Mucosa of gallbladder (tissue), 1 donor: ENCODE measurements around the gene ARMH2. TPM values are rescaled to one million over a fixed set of nuclear protein-coding genes. Genes with fewer than 3 reads are reported as not detected.

Source experiments
- DNase-seq: peaks from one replicate; pipeline ENCODE4 v3.0.0-alpha.2; 2020; ENCODE audit warnings: low spot score
- total RNA-seq: library from RNA; stranded (reverse); gene quantifications from one replicate; pipeline ENCODE4 v1.2.1, GENCODE V29; 2021
- donor health status: DM: no; HTN: no; CAD: no.

The ARMH2 gene
- not detected for total RNA-seq

DNA sequence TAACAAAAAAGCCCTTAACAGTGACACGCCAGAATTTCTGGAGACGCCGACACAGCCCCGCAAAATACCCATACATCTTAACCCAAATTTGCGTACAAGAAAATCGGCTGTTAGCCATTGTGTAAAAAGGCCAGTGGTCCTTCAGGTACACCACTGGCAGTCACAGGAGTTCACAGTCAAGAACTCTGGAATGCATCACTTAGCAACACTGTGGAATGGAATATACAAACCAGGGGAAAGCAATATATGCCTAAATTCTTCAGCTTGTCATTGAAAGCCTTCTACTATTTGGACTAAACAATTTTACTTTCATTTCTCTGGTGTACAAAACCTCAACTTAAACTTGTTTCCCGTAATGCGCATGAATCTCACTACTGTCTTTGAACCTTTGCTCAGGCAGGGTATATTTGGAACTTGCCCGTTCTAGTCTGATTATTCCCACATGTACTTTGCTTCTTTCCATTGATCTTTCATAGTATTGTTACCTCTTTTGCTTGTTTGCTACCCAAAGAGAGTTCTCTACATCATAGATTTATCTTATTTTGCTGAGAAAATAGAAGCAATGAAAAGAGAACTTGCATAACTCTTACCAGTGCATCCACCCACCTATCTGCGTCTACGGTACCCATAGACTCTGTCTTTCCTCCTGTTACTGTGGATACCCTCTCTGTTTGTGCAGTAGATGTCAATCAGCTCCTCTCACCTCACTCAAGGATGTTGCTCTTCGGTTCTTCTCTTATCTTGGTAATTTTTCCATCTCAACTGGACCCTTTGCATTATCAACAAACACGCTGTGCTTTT is at the start of gene ARMH2:
Gene ARMH2, minus strand, starts transcription at position 178 of the 801 bp plus-strand sequence. Its CDS starts 60 bp downstream, at position 118.
- no peak for DNase-seq

DNA sequence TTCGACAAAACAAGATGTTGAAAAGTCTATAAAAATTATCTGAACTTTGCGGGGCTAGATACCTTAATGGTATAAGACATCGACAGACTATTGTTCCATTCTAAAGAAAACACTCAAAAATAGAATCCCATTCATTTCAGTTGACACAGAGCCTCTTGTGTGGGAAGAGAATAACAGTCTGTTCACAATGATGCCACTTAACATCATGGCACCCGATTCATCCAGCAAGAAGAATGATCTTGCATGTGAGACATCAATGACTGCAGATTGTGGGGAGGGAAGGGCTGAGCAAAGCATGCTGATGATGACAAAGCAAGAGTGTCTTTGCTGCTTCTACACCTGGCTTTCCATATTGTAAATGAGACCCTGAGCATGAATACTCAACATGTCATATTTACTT is 49.7 kb upstream of the ARMH2 start:
- no peak for DNase-seq

- DNase-seq = no peak
These were observed 48.7 kb upstream of the ARMH2 start for GRCh38 chr6:24847402-24847801.

DNA sequence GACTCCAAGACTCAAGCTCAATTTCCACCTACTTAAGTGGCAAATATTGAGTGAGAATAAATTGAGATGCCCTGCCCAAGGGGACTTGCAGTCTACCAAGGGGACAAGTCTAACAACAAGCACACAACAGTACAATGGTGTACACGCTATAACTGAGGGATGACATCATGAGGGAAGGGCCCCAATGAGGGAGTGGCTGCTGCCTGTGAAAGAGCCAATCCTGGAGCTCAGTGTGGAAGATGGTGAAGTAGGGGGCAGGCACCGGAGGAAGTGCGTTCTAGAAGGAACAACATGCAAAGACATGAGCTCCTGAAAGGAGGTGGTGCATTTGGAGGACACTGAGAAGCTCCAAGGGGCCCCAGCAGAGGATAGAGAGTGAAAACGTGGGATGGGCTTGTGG is 46.9 kb upstream of the ARMH2 start:
- DNase-seq = no peak

GRCh38 chr6:24844903-24845302 is 46.2 kb upstream of the ARMH2 start:
- DNase-seq = no peak

GRCh38 chr6:24844061-24844460 is 45.3 kb upstream of the ARMH2 start:
- no peak for DNase-seq

GRCh38 chr6:24840187-24840586 is 41.5 kb upstream of the ARMH2 start:
- DNase-seq = no peak

DNA sequence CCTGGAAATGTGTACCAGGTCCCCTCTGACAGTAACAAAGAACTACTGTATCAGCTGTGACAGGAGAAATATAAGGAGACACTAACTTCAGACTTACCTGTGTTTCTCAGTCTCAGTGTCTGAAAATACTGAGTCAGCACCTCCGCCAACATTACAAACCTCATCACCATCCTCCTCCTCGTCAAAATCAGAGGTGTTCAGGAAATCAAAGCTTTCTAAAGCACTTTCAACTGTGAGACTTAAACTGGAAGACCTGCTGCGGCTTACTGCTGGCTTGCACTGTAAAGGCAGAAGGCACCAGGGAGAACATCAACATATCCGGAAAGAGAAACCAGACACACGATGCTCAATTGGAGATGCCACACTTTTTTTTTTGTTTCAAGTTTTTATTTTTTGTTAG is 40.3 kb upstream of the ARMH2 start:
- no peak for DNase-seq

DNA sequence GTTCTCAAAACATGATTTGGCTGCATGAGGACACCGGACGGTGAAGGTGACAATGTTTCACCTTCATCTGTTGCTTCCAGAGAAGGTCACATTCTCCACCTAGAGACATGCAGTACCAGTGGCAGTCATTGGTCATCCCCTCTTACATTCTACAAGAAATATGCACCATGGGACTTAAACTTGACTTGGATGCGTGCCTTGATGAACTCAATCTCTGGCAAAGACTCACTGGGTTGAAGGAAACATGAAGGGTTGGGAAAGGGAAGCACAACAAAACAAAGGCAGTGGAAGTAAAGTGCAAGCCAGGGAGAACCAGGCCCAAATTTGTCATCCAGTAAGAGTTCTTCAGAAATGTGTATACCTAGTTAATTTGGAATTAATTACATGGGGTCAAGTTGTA is 39.4 kb upstream of the ARMH2 start:
- DNase-seq = no peak

- no peak for DNase-seq
These were observed 37.4 kb upstream of the ARMH2 start for GRCh38 chr6:24836109-24836508.

DNA sequence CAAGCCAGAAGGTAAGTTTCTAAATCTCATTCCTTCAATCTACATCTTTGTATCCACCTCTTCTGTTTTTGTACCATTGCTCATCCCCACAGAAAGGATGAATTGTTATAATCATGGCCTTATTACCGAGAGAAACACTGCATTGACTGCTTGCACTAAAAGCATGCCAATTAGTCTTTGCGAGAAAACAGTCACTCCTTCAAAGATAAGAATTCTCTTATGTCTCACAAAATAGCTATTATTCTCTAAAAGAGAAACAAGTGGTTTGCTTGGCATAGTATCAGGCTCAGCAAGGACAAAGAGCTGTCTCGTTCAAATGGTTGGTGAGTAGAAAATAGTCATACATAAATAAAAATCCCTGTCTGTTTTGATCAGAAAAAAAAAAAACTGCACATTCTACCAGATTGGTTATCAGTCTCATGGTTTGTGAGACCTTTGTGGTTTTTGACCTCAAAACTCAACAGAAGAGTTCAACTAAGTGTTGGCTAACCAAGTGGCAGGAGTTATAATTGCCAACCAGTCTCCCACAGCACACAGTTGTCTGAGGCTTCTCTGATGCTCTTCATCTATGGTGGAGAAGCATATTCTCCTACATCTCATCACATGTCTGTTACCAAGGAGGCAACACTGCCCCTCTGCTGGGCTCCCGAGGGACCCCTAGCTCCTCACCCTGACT is 35.1 kb upstream of the ARMH2 start:
- no peak for DNase-seq

GRCh38 chr6:24832794-24833193 is 34.1 kb upstream of the ARMH2 start:
- no peak for DNase-seq

- DNase-seq = no peak
These were observed 33.3 kb upstream of the ARMH2 start for GRCh38 chr6:24831771-24832716.

GRCh38 chr6:24829657-24830056 is 30.9 kb upstream of the ARMH2 start:
- no peak for DNase-seq

GRCh38 chr6:24827970-24828369 is 29.3 kb upstream of the ARMH2 start:
- DNase-seq = no peak

GRCh38 chr6:24827162-24827561 is 28.4 kb upstream of the ARMH2 start:
- DNase-seq = peak; percentile 36

GRCh38 chr6:24825130-24825630 is 26.5 kb upstream of the ARMH2 start:
- no peak for DNase-seq

- no peak for DNase-seq
These were observed 25.6 kb upstream of the ARMH2 start for GRCh38 chr6:24824142-24824938.

- DNase-seq = no peak
These were observed 24.5 kb upstream of the ARMH2 start for GRCh38 chr6:24823185-24823584.

DNA sequence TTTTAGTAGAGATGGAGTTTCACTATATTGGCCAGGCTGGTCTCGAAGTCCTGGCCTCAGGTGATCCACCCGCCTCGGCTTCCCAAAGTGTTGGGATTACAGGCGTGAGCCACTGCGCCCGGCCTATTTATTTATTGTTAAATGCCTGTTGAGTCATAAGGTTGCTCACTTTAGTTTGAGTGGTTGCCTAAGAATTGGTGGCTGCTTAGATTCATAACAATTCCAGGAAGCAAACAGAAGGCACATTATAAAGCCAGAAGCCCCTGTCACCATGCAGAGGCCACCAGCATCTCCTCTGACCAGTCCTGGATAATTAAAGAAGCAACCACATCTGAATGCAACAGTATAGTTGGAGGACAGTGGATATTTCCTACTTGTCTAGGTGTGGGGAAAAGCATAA is 24.0 kb upstream of the ARMH2 start:
- no peak for DNase-seq

- no peak for DNase-seq
These were observed 23.2 kb upstream of the ARMH2 start for GRCh38 chr6:24821860-24822444.
